Activated T-helper 9 cell treated with anti-CD3 and anti-CD28 coated beads, Interleukin-2, amount 50 U/mL, for 16 hours (primary cell): Measurements from ENCODE around the gene NAV2.

Source experiments
- DNase-seq: peaks from one replicate; pipeline ENCODE4 v3.0.0-alpha.2; 2020; ENCODE audit warnings: low read depth

NAV2 gene

DNA sequence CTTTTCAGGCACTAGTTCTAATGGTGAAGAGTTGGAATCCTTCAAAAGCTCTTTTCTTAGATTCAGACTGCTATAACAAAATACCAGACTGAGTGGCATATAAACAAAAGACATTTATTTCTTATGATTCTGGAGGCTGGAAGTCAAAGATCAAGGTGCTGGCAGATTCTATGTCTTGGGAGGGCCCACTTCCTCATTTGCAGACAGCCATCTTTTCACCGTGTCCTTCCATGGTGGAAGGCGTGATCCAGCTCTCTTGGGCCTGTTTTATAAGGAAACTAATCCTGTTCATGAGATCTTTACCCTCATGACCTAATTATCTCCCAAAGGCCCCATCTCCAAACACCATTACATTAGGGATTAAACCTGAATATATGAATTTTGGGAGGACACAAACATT lies 124.0 kb downstream of the NAV2 start:
- DNase-seq, result no peak

DNA sequence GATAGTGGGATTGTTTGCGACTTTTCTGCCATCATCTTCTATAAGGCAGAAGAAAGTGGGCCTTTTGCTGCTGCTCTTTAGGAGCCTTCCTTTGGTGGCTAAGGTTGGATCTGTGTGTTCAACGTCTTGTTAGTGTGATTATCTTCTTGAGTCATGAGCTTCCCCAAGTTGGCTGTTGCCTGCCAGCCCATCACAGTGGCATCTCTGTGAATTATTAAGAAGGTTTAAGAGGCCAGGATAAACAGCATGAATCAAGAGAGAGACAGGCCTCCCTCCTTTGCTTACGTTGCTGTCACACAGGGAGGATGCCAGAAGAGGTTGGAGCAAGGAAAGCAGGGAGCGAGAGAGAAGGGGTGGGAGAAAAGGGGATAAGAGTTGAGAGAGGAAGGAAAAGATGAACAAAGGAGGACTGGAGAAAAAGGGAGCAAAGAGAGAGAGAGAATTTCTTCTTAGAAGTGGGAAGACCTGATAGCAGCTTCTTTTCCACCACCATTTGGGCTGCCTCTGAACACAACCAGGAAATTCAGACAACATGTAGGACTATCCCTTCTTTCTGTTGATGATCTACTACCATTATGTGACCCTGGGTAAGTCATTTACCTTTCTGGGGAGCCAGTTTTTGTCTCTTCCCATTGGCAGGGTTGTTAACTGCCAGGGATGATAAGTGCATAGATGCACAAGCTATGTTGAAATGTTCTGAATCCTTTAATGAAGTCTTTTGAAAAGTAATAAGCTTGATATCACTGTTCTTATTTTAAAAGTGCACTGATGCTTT lies 126.5 kb downstream of the NAV2 start:
- no peak for DNase-seq

DNA sequence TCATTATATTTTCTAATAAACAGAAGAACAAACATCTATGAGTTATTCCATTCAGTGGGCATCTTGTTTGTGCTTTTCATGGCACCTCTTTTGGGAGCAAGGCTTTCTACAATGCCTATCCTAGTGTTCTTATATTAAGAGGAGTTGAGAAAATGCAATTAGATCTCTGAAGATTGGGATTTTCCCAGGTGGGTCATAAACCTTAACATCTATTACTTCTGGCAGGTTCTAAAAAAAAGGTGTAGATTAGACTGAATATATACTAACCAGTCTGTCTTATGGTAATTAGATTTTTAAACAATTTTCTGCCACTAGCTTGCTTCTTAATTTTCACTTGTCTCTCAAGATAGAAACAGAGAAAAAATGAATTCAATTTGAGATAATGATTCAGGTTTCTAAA lies 128.3 kb downstream of the NAV2 start:
- no peak for DNase-seq

DNA sequence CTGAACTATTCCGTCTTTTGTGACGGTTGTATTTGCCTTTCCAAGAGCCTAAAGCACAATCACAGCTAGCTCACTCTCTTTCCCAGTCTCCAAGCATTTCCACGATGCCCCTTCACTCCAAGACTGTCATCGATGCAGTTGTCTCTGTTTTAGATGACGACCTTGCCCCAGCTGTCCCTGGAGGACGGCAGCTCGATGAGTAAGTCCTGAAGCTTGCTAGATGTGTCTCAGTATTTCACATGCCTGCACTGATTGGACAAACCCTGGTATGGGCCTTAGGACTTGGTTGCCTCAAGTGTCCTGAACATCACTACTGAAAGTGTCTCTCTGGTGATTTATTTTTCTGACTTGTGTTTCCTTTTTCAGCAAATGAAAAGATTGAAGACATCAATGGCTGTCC lies 129.9 kb downstream of the NAV2 start:
- DNase-seq, result no peak

DNA sequence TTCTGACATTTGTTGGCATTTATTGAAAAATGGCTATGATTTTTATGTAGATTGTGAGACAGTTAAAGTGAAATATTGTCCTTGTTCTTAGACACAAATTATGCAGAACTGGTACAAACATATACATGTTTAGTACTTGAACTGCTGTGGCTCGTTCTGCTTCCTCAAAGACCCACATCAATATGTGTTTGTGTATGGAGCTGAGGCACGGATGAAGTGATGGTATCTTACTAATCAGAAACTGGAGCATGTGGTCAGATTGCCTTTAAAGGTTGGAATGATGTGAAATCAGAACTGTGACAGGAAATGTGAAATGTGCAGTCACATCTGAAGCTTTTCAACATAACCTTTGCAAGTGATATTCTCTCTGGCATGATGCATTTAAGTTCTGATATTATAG lies 130.4 kb downstream of the NAV2 start:
- DNase-seq, result no peak

DNA sequence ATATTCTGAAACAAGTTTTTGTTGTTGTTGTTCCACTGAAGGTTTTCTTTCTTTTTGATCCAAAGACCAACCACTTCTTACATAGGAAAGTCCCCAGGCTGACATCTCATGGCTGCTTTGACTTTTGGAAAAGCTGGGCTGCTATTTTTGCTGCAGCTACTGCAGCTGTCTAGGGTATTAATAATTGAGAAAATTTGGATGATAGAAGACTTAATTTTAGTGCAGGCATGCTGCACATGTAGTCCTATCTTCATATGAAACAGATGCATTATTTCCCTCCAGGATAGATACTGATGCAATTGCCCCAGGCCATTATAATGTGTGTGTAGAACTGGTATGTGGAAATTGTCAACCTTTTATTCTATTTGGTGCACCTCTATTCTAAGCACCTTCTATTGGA lies 131.4 kb downstream of the NAV2 start:
- no peak for DNase-seq

DNA sequence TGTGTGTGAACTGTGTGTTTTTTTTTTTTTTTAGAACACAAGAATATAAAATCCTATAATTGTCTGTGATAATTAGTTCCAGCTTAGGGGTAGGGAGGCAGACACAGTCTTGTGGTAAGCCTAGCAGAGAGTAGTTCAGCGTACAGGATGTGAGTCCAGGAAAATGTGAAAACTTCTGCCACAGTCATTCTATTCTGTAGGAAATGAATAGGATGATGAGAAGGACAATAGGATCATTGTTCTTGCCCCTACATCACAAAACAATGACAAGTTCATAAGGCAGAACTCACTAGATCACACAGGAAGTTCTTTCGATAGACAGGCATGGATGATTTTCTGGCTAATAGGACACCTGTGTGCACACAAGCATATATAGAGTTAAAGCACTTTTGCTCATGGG lies 132.2 kb downstream of the NAV2 start:
- DNase-seq, result no peak

DNA sequence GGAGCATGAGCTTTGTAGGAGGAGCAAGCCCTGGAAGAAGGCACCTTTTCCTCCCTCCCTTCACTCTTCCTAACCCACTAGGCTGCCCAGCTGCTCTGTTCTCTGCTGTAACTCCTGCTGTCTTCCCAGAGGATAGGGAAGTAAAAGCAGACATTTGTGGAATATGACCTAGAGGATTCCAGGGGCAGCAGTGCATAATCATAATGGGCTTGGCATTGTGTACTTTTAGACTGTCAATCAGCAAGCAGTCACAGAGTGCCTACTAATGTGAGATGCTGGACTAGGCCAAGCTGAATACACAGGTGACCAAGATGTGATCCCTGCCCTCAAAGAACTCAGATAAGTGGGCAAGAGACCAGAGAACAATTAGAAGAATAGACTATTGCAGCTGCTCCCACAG lies 133.0 kb downstream of the NAV2 start:
- DNase-seq, result no peak

DNA sequence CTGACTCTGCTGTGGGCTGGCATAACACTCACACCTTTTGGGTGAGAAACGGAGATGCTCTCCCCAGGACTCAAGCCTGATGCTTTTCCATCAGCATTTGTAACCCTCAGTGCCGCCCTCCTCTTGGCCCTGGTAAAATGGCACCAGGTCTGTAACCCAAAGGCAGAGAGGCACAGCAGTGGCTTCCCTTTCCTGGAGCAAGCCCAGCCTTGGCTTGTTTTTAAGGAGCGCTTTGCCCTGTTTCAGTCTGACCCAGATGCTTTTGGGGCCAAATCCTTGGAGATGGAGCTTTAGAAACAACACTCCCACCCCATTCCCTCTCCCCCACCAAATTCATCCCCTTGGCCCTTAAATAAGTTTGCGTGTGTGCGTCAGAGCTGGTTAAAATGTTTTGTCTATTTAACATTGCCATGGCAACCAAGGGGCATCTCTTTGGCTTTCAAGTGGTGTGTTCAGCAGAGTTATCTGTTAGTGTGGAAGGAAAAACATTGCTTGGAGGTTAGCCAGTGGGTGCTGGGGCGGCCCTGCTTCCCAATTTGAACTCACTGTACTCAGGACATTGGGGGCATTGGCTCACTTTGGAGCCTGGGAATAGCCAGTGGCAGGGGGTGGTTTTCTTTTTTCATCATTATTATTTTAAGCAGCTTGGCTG lies 134.1 kb downstream of the NAV2 start:
- no peak for DNase-seq

DNA sequence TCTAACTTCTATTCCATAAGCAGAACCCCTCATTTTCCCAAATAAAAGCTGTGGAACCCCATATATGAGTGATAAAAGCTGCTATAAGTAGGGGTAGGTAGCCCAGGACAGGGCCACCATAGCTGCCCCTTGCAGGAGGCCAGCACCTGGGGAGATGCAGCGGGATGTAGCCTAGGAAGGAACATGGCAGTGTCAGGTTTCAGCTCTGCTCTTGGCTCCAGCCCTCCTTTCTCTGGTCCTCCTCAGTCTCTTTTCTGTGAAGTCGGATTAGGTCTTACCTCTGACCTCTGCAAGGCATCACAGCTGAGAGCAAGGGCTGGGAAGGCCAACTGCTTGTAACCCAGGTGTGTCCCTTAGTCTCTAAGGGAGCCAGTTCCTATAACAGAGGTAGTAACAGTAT lies 135.6 kb downstream of the NAV2 start:
- no peak for DNase-seq

DNA sequence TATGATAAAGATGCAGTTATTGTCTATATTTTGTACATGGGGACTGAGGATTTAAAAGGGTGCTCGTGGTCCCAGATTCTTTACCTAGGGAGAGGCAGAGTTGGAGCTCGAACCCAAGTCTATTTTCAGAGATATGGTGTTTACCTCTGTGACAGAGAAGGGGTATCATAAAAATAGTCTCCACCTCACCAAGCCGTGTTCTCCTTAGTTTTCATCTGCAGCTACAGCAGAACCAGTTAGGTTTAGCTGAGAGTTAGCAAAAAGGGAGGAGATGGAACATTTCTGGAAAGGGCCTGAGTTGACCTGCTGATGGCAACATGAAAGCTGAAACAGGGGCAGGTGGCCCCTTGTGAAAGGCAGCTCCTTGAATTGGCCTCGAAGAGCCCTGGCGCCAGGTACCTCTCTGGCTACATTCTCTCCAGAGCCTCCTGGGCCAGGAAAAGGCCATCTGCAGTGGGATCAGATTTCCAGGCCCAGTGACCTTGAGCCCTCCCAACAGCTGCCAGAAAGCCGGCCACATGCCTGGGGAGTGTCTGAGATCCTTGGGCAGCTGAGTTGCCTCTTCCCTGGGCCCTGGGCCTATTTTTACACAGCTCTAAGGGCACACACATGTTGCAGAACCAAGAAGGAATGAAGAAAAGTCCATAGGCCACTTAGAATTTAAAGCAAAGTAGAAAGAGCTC lies 136.6 kb downstream of the NAV2 start:
- DNase-seq, result no peak

DNA sequence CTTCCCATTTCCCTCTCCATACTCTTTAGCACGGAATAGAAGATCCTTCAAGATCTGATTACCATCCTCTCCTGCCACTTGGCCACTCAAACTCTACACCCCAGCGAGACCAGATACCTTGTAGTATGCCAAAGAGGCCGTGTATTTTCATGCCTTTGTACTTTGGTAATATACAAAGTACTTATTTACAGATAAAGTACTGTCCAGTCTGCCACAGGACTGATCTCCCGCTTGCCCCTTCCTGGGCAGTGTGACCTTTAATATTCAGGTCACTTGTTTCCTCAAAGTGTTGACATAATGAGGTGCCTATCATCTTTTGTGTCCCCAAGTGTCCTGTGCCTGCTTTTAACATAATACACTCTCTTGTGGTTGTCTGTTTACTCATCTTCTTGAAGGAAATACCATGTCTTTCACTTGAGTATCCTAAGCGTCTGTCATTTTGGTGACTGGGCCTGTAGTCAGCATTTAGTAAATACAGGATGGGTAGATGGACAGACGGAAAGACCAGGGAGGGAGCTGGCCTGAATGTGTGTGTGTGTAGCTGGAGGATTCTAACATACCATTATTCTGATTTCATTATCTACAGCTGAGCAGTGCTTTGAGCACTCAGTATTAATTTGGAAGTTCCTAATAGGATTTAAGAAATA lies 137.4 kb downstream of the NAV2 start:
- DNase-seq, result no peak

DNA sequence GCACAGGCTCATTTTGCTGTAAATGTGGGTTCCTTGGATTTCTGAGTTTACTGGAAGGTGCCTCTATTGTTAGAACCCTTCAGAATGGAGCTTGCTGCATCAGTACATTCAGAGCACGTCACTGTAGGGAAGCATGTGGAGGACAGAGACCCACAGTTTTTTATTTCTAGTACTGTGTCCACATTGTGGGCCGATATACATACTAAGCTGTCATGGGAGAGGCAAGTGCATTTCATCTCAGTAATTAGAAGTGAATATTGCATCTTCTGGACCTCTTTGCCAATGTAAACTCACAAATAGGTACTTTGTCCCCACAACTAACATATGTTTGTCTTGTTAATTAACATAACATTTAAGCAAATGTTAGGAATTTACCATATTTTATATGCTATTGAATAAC lies 139.7 kb downstream of the NAV2 start:
- no peak for DNase-seq

DNA sequence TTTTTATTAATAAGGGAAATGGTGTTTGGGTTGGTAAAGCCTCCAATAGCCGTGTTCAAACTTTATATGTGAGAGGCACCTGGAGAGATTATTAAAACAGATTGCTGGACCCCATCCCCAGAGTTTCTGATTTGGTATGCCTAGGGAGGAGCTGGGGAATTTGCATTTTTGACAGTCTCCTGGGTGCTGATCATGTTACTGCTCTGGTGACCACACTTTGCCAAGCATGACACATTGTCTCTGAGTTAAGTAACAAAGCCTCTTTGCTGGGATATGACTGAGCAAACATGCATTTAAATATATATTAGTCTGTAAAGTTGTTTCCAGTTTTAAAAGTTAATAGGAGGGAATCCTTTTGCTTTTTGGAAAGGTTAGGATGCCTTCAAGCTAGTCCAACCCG lies 140.4 kb downstream of the NAV2 start:
- DNase-seq, result no peak

DNA sequence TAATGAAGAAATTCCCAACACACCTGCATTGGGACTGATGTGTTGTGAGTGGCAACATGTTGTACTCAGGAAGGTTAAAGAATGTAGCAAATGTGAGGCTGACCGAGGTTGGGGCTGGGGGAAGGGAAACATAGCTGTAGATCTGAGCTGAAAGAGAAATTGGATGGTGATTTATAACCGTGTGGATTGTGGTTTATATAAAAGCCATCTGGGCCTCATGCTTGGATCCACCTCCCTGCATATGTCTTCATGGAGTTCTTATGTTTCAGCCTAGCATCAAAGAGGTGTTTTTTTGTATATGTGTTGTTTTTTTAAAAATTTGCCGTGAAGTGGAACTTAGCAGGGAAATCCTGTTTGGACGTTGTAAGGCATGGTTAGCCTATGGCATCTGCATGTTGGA lies 141.3 kb downstream of the NAV2 start:
- DNase-seq, result no peak

DNA sequence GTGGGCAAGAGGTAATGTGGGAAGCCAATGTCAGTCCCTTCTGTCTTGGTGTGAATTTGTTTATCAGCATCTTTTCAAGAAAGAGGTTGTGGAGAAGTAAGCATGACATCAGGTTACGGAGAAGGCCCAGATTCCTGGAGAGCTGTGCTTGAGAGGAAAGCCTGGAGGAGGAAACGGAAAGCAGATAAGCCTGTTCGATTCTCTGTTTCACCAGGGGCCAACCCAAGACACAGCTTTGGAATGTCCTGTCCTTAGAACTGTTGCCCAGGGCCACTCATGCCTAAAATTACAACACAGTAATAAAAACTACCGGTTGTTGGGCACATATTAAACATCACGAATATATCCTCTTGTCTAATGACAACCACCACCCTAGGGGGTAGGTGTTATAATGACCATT lies 148.5 kb downstream of the NAV2 start:
- no peak for DNase-seq

DNA sequence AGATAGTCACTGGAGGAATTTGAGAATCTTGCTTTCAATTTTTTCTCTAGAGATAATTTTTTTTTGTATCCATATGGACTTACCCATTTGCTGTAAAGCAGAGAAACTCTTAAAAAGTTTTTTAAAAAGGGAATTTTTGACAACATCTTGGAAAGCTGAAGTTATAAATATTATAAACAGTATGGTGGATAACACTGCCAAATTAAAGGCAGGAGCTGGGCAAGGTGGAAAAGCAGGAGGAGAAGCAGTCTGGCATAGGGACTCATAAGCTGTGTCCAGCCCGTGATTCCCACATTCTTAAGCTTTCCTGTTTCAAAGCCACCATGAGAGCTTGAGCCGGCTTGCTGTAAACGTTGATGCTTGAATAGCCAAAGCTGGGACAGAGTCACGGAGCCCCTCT lies 149.5 kb downstream of the NAV2 start:
- no peak for DNase-seq

DNA sequence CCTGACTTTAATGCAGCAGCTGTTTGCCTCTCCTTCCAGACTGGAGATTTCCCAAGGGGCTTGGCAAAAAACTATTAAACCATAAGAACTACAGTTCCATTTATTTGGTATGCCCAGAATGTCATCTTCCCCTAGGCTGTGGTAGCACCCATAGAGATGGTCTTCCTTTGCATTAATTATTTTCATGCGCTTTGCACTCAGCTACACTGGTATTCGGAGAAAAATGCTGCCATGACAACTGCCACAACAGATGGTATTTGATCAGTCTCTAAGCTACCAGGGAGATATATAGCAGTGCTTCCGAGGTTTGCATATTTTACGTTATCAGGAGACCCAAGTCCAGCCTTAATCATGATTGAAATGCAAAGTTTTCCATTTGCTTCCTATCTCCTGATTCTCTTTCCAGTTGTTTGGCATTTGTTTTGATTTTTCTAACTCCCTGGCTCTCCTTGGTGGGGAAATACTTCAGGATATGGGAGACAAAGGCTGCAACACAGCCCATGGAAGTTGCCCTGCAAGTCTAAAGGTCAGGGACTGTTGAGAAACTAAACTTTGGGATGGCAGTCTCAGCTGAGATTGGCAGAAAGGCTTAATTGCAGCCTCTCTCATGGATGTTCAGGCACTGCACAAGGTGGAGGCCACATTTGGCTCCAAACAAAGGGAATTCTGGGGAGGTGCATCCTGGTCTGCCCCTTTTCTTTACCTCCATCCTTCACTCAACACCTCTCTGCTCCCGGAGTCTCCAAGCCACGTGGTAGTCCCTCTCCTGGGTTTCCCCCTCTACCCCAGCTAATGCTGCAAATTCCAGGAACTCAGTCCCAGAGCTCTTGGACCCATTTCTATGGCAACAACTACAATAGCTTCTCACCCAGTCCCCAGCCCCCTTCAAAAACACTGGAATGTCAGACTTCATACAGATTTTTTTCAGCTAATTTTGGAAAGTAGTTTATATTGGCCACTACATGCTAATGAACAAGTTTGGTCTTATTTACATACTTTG lies 151.8 kb downstream of the NAV2 start:
- no peak for DNase-seq

DNA sequence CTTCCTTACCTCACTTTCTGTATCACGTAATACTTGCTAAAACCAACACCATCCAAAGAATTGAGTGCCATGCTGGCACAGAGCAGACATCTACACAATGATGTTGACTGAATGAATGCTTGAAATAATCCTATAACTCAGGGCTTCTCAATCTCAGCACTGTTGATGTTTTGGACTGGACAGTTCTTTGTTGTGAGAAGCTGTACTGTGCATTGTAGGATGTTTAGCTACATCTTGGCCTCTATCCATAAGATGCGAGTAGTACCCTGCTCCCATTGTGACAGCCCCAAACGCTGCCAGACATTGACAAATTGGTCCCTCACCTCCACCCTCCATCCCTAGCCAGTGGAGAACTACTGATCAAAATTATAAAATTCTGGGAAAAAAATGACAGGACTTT lies 153.4 kb downstream of the NAV2 start:
- DNase-seq, result no peak

DNA sequence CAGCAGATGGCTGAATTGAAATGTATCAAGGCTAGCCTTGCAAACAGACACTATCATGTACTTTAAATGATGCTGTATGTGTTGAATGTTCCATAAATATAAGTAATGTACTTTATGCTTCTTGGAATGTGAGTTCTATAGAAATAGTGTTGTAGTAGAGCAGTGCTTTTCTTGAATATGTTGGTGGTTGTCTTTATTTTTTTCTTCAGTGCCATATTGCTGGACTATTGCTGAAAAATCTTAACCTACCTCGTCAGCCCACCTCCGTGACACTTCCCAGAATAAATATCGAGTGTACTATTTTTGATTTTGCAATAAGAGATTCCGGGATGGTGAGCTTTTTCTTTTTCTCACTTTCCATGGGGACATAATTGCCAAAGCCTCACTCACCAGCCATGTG lies 153.9 kb downstream of the NAV2 start:
- DNase-seq, result no peak

DNA sequence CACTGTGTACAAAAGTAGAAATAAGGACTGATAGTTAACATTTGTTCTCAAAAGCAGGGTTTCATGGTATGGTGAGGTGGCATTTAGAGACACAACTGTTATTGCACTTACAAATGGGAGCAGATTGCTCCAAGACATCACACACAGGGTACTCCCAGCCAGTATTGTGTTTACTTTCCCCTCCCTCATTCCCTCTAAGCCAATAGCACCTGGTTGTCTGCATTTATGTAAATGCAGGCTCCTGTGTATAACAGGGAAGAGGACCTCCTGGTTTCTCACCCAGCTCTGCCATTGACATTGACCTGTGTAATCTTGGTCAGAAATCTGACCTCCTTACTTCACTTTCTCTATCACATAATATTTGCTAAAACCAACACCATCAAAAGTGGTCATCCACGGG lies 154.4 kb downstream of the NAV2 start:
- no peak for DNase-seq
